ENCODE measurements around the gene TYROBP.

TYROBP gene

GRCh38 chr19:35869327-35870123 lies 38.6 kb downstream of the TYROBP start:
- DNase-seq, result no peak

GRCh38 chr19:35868823-35869326 lies 39.2 kb downstream of the TYROBP start:
- no peak for DNase-seq

GRCh38 chr19:35868172-35868822 lies 39.8 kb downstream of the TYROBP start, which contains the start of gene APLP1:
TSS of gene APLP1 (plus strand) at chr19:35868574. CDS start at chr19:35868637, 63 bp downstream.
- no peak for DNase-seq

- no peak for DNase-seq
These were observed 45.1 kb downstream of the TYROBP start for GRCh38 chr19:35863018-35863417.

- DNase-seq, result no peak
These were observed 45.6 kb downstream of the TYROBP start for GRCh38 chr19:35862528-35862927.

GRCh38 chr19:35861640-35862160 lies 46.4 kb downstream of the TYROBP start:
- DNase-seq, result no peak

GRCh38 chr19:35860818-35861639 lies 47.1 kb downstream of the TYROBP start:
- DNase-seq, result no peak

GRCh38 chr19:35860436-35860817 lies 47.7 kb downstream of the TYROBP start:
- DNase-seq, result no peak

GRCh38 chr19:35859414-35859813 lies 48.7 kb downstream of the TYROBP start:
- DNase-seq, result no peak

- no peak for DNase-seq
These were observed 49.8 kb downstream of the TYROBP start for GRCh38 chr19:35858311-35858710.

GRCh38 chr19:35856546-35857149 lies 51.4 kb downstream of the TYROBP start, which contains the start of gene KIRREL2:
TSS of gene KIRREL2 (plus strand) at chr19:35856911. CDS start at chr19:35857120, 209 bp downstream.
- DNase-seq, result no peak

Data from GOT3 (cell line).